Neural cell (in vitro differentiated cells): ENCODE results near the gene A1BG. TPM values are rescaled to one million over a fixed set of nuclear protein-coding genes. Genes with fewer than 3 reads are reported as not detected.

Experiments used
- H2AFZ ChIP-seq: fragments of 200-600, 300-800 bp; sonication (generic), shearing (Covaris generic); 2 replicates; pipeline ENCODE4 v1.6.0; 2014; ENCODE audit warnings: low read depth, mild to moderate bottlenecking, antibody characterized with exemption, low read length, moderate library complexity
- H3F3A ChIP-seq: fragments of 200-600 bp; shearing (Covaris generic); 2 replicates; pipeline ENCODE4 v1.6.1; 2016; ENCODE audit warnings: mild to moderate bottlenecking, moderate library complexity, mixed read lengths, antibody characterized with exemption, low read length; ENCODE audit not compliant: insufficient read depth, poor library complexity, severe bottlenecking
- H3K27ac ChIP-seq: fragments of 200-600, 300-800 bp; sonication (generic), shearing (Covaris generic); 2 replicates; pipeline ENCODE4 v1.5.1; 2014; ENCODE audit warnings: mild to moderate bottlenecking, low read length, moderate library complexity
- H3K27me3 ChIP-seq: fragments of 300-800, 200-600 bp; sonication (generic), shearing (Covaris generic); 2 replicates; pipeline ENCODE4 v1.6.0; 2014; ENCODE audit warnings: mild to moderate bottlenecking, low read depth, low read length, moderate library complexity; ENCODE audit not compliant: insufficient read depth
- H3K36me3 ChIP-seq: fragments of 300-800, 200-600 bp; sonication (generic), shearing (Covaris generic); 2 replicates; pipeline ENCODE4 v1.5.1; 2014; ENCODE audit warnings: mild to moderate bottlenecking, antibody characterized with exemption, low read length, moderate library complexity; ENCODE audit not compliant: insufficient read depth
- H3K4me2 ChIP-seq: fragments of 300-800, 200-600 bp; sonication (generic), shearing (Covaris generic); 2 replicates; pipeline ENCODE4 v1.6.0; 2014; ENCODE audit warnings: mild to moderate bottlenecking, low read length
- H3K4me3 ChIP-seq: fragments of 300-800, 200-600 bp; sonication (generic), shearing (Covaris generic); 2 replicates; pipeline ENCODE4 v1.5.1; 2014; ENCODE audit warnings: mild to moderate bottlenecking, low read length, moderate library complexity
- H3K79me2 ChIP-seq: fragments of 200-600 bp; shearing (Covaris generic); replicated peaks from 2 replicates; pipeline ENCODE4 v1.6.0; 2014; ENCODE audit warnings: mild to moderate bottlenecking, low read length, moderate library complexity; ENCODE audit not compliant: insufficient read depth
- H3K9ac ChIP-seq: fragments of 300-800, 200-600 bp; sonication (generic), shearing (Covaris generic); 2 replicates; pipeline ENCODE4 v1.6.1; 2016; ENCODE audit warnings: mild to moderate bottlenecking, low read length, mixed read lengths
- H3K9me2 ChIP-seq: fragments of 200-600 bp; shearing (Covaris generic); 2 replicates; pipeline ENCODE4 v1.6.1; 2016; ENCODE audit warnings: mild to moderate bottlenecking, low read length, mixed read lengths; ENCODE audit not compliant: insufficient read depth
- H3K9me3 ChIP-seq: fragments of 200-600, 300-800 bp; sonication (generic), shearing (Covaris generic); 2 replicates; pipeline ENCODE4 v1.6.1; 2016; ENCODE audit warnings: mild to moderate bottlenecking, mixed run types, low read length, moderate library complexity, mixed read lengths
- H4K20me1 ChIP-seq: fragments of 200-600 bp; shearing (Covaris generic); 2 replicates; pipeline ENCODE4 v1.6.1; 2016; ENCODE audit warnings: mild to moderate bottlenecking, mixed run types; ENCODE audit not compliant: insufficient read depth
- CTCF ChIP-seq: fragments of 450-650 bp; IDR thresholded peaks from 2 replicates; pipeline ENCODE4 v1.5.1; 2014; ENCODE audit warnings: antibody characterized with exemption, mild to moderate bottlenecking, moderate library complexity; ENCODE audit not compliant: poor library complexity, severe bottlenecking
- EP300 ChIP-seq: fragments of 450-650 bp; conservative IDR thresholded peaks from 2 replicates; pipeline ENCODE4 v1.6.1; 2014; ENCODE audit warnings: antibody characterized with exemption, mild to moderate bottlenecking, moderate library complexity; ENCODE audit not compliant: poor library complexity, severe bottlenecking
- EZH2 ChIP-seq: fragments of 200-600, 300-800 bp; shearing (Covaris generic), sonication (generic); IDR thresholded peaks from 2 replicates; pipeline ENCODE4 v1.6.1; 2014; ENCODE audit warnings: antibody characterized with exemption, low read length, borderline replicate concordance, mild to moderate bottlenecking; ENCODE audit not compliant: insufficient read depth, poor library complexity, severe bottlenecking
- MXI1 ChIP-seq: fragments of 450-650 bp; conservative IDR thresholded peaks from 2 replicates; pipeline ENCODE4 v1.6.1; 2014; ENCODE audit warnings: antibody characterized with exemption, mild to moderate bottlenecking; ENCODE audit not compliant: poor library complexity, severe bottlenecking
- POLR2AphosphoS5 ChIP-seq: IDR thresholded peaks from 2 replicates; pipeline ENCODE4 v1.6.1; 2012
- RAD21 ChIP-seq: fragments of 450-650 bp; conservative IDR thresholded peaks from 2 replicates; pipeline ENCODE4 v1.6.1; 2014; ENCODE audit warnings: antibody characterized with exemption, mild to moderate bottlenecking, moderate library complexity
- REST ChIP-seq: IDR thresholded peaks from 2 replicates; pipeline ENCODE4 v1.6.1; 2012; ENCODE audit warnings: borderline replicate concordance
- SMC3 ChIP-seq: fragments of 450-650 bp; conservative IDR thresholded peaks from 2 replicates; pipeline ENCODE4 v1.6.1; 2014; ENCODE audit warnings: antibody characterized with exemption, mild to moderate bottlenecking, moderate library complexity; ENCODE audit not compliant: poor library complexity
- TAF1 ChIP-seq: IDR thresholded peaks from 2 replicates; pipeline ENCODE4 v1.6.1; 2012; ENCODE audit warnings: low read depth
- polyA plus RNA-seq: library from polyadenylated mRNA; depleted of rRNA; stranded (reverse); fragments of >200 nt; gene quantifications from 2 replicates; pipeline ENCODE4 v1.2.3, GENCODE V29; 2014

A1BG gene
- polyA plus RNA-seq, 1 donor from 2014 or later = 40.0 TPM

GRCh38 chr19:58338825-58339558 is 14.3 kb downstream of the A1BG start:
- H3K79me2 ChIP-seq = no peaks in the 10 kb centered on the region
- H3K27me3 ChIP-seq = no peaks in the 10 kb centered on the region
- H2AFZ ChIP-seq = no peak overlapping the region
- H3K9me2 ChIP-seq = no peaks in the 10 kb centered on the region
- H3K4me3 ChIP-seq = no peak overlapping the region
- peaks cover 10% of the 10 kb centered on the region for H3K36me3 ChIP-seq
- H3K27ac ChIP-seq = no peak overlapping the region
- no peaks in the 10 kb centered on the region for H3K9me3 ChIP-seq
- TF ChIP-seq RAD21 (no peak), MXI1 (no peak), CTCF (no peak), EP300 (no peak), REST (no peak), TAF1 (no peak), POLR2AphosphoS5 (no peak)
- no peak overlapping the region for H3K9ac ChIP-seq
- no peaks in the 10 kb centered on the region for H4K20me1 ChIP-seq
- H3K4me2 ChIP-seq = no peak overlapping the region
- no peaks in the 10 kb centered on the region for H3F3A ChIP-seq

GRCh38 chr19:58338336-58338735 is 15.0 kb downstream of the A1BG start:
- H3K4me2 ChIP-seq = no peak overlapping the region
- no peak overlapping the region for H2AFZ ChIP-seq
- no peaks in the 10 kb centered on the region for H3K27me3 ChIP-seq
- no peak overlapping the region for H3K27ac ChIP-seq
- H3K79me2 ChIP-seq = no peaks in the 10 kb centered on the region
- H3F3A ChIP-seq = no peaks in the 10 kb centered on the region
- no peak overlapping the region for H3K9ac ChIP-seq
- H3K4me3 ChIP-seq = no peak overlapping the region
- TF ChIP-seq SMC3 (no peak), EZH2 (no peak), TAF1 (no peak), RAD21 (no peak), CTCF (no peak), POLR2AphosphoS5 (no peak), EP300 (no peak), REST (no peak), MXI1 (no peak)
- peaks cover 10% of the 10 kb centered on the region for H3K36me3 ChIP-seq
- H4K20me1 ChIP-seq = no peaks in the 10 kb centered on the region
- no peaks in the 10 kb centered on the region for H3K9me3 ChIP-seq
- no peaks in the 10 kb centered on the region for H3K9me2 ChIP-seq
